Tibial nerve (tissue), 4 donors: ENCODE measurements around the gene NDUFB10.

Source experiments
- EP300 ChIP-seq, 2 donors: sonication (generic); formaldehyde crosslinking; IDR thresholded peaks; one replicate each; pipeline ENCODE4 v1.6.1; 2017; ENCODE audit warnings: antibody characterized with exemption in 2 of 2, mild to moderate bottlenecking in 1 of 2
- POLR2A ChIP-seq, 2 donors: fragments of 450-650 bp; IDR thresholded peaks; one replicate each; pipeline ENCODE4 v1.6.1; 2017; ENCODE audit warnings: antibody characterized with exemption in 2 of 2, mild to moderate bottlenecking in 2 of 2, moderate library complexity in 2 of 2
- TF ChIP-seq, protein P1 (sequence below), 5 experiments: fragments of 200-600 bp in 3 of 5; fragments of 450-650 bp in 2 of 5; sonication (generic) in 3 of 5; IDR thresholded peaks; one replicate each; pipeline ENCODE4 v1.5.1; 2016 to 2019; ENCODE audit warnings: antibody characterized with exemption in 5 of 5, mild to moderate bottlenecking in 3 of 5, moderate library complexity in 2 of 5

GRCh38 chr16:1980030-1980769, 20.9 kb downstream of the NDUFB10 start:
- TF ChIP-seq, protein P1, sequence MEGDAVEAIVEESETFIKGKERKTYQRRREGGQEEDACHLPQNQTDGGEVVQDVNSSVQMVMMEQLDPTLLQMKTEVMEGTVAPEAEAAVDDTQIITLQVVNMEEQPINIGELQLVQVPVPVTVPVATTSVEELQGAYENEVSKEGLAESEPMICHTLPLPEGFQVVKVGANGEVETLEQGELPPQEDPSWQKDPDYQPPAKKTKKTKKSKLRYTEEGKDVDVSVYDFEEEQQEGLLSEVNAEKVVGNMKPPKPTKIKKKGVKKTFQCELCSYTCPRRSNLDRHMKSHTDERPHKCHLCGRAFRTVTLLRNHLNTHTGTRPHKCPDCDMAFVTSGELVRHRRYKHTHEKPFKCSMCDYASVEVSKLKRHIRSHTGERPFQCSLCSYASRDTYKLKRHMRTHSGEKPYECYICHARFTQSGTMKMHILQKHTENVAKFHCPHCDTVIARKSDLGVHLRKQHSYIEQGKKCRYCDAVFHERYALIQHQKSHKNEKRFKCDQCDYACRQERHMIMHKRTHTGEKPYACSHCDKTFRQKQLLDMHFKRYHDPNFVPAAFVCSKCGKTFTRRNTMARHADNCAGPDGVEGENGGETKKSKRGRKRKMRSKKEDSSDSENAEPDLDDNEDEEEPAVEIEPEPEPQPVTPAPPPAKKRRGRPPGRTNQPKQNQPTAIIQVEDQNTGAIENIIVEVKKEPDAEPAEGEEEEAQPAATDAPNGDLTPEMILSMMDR (IDR thresholded peaks at IDR 0.05): no peak
- no peak for TF ChIP-seq POLR2A (IDR thresholded peaks at IDR 0.05)
- no peak for TF ChIP-seq EP300 (IDR thresholded peaks at IDR 0.05)
